ENCODE measurements around the gene SDK1.

SDK1 gene

GRCh38 chr7:3968234-3968633 is 667.2 kb downstream of the SDK1 start:
- Histone ChIP-seq H3K23ac (ENCODE audit: low read depth, low read length, poor library complexity) (no peak overlapping the region), H3K14ac (ENCODE audit: low read length) (no peak overlapping the region), H2AFZ (ENCODE audit: low read length) (no peak overlapping the region), H3K18ac (ENCODE audit: low read length) (no peak overlapping the region), H4K91ac (ENCODE audit: low read depth, low read length, poor library complexity) (no peak overlapping the region), H3K4me2 (ENCODE audit: insufficient read depth, low read length, poor library complexity, severe bottlenecking) (no peak overlapping the region), H3K9me3 (replicated peaks in 1 of 2; ENCODE audit: control insufficient read depth in 2 of 2, insufficient read depth in 1 of 2, low read depth in 1 of 2, low read length in 2 of 2) (no peaks in the 10 kb centered on the region), H3K9ac (ENCODE audit: low read depth, low read length, poor library complexity) (no peak overlapping the region), H3K27ac (replicated peaks; ENCODE audit: low read length) (no peak overlapping the region), H4K8ac (ENCODE audit: low read depth, low read length) (no peak overlapping the region), H2BK5ac (ENCODE audit: low read length) (no peak overlapping the region), H3K27me3 (ENCODE audit: control insufficient read depth in 3 of 3, insufficient read depth in 3 of 3, low read depth in 1 of 3, low read length in 3 of 3) (no peaks in the 10 kb centered on the region), H2AK5ac (ENCODE audit: low read depth, low read length) (no peak overlapping the region), H2BK15ac (ENCODE audit: low read length) (no peak overlapping the region), H3K36me3 (replicated peaks in 1 of 2; ENCODE audit: control insufficient read depth in 2 of 2, insufficient read depth in 2 of 2, low read length in 2 of 2) (peaks cover 0 to 25% of the 10 kb centered on the region in 2 donors), H3K4me3 (ENCODE audit: low read length in 2 of 2) (no peak overlapping the region), H2BK12ac (ENCODE audit: low read length) (no peak overlapping the region), H2BK120ac (ENCODE audit: low read depth, low read length) (no peak overlapping the region), H3K79me1 (ENCODE audit: low read depth, low read length) (no peaks in the 10 kb centered on the region), H3K4me1 (ENCODE audit: control insufficient read depth in 2 of 2, insufficient read depth in 1 of 2, low read depth in 1 of 2, low read length in 2 of 2) (no peaks in the 10 kb centered on the region), H3K4ac (ENCODE audit: low read length) (no peak overlapping the region)
- DNase-seq (ENCODE audit: low spot score), result no peak
- WGBS, 2 donors (ENCODE audit: extremely low coverage in 2 of 2, insufficient read length in 2 of 2, insufficient replicate concordance in 1 of 2), result no CpG with 5 or more reads among the region's 4 CpGs

DNA sequence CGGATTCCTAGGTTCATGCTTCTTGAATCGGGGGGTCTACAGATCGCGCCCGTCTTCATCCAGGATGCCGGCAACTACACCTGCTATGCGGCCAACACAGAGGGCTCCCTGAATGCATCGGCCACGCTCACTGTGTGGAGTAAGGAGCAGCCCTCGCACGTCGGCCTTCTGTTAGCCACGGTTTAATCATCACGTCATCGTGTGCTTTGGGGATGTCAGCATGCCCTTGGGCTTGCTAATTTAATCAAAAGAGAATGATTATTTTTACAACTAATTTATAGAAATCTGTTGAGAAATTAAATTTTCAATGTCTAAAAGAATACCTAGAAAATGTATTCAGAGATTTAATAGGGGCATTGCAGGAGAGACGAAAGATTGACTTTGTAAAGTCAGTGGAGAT is 668.2 kb downstream of the SDK1 start:
- H3K9ac ChIP-seq (ENCODE audit: low read depth, low read length, poor library complexity), result no peak overlapping the region
- H3K36me3 ChIP-seq (replicated peaks in 1 of 2; ENCODE audit: control insufficient read depth in 2 of 2, insufficient read depth in 2 of 2, low read length in 2 of 2), result peaks cover 0 to 23% of the 10 kb centered on the region in 2 donors
- no peaks in the 10 kb centered on the region for H3K9me3 ChIP-seq (replicated peaks in 1 of 2; ENCODE audit: control insufficient read depth in 2 of 2, insufficient read depth in 1 of 2, low read depth in 1 of 2, low read length in 2 of 2)
- no peak overlapping the region for H3K4me2 ChIP-seq (ENCODE audit: insufficient read depth, low read length, poor library complexity, severe bottlenecking)
- H3K79me1 ChIP-seq (ENCODE audit: low read depth, low read length), result no peaks in the 10 kb centered on the region
- H2BK12ac ChIP-seq (ENCODE audit: low read length), result no peak overlapping the region
- H3K4me3 ChIP-seq (ENCODE audit: low read length in 2 of 2), result no peak overlapping the region
- peak overlapping the region; percentile 75 for H3K23ac ChIP-seq (ENCODE audit: low read depth, low read length, poor library complexity)
- no peak overlapping the region for H3K4ac ChIP-seq (ENCODE audit: low read length)
- no peak overlapping the region for H3K27ac ChIP-seq (replicated peaks; ENCODE audit: low read length)
- H3K4me1 ChIP-seq (ENCODE audit: control insufficient read depth in 2 of 2, insufficient read depth in 1 of 2, low read depth in 1 of 2, low read length in 2 of 2), result no peaks in the 10 kb centered on the region
- no peak overlapping the region for H2BK5ac ChIP-seq (ENCODE audit: low read length)
- no peak overlapping the region for H2AK5ac ChIP-seq (ENCODE audit: low read depth, low read length)
- H2BK120ac ChIP-seq (ENCODE audit: low read depth, low read length), result no peak overlapping the region
- no CpG with 5 or more reads among the region's 16 CpGs for whole genome bisulfite sequencing, 2 donors (ENCODE audit: extremely low coverage in 2 of 2, insufficient read length in 2 of 2, insufficient replicate concordance in 1 of 2)
- no peak overlapping the region for H3K14ac ChIP-seq (ENCODE audit: low read length)
- no peak overlapping the region for H2AFZ ChIP-seq (ENCODE audit: low read length)
- no peak overlapping the region for H4K91ac ChIP-seq (ENCODE audit: low read depth, low read length, poor library complexity)
- no peaks in the 10 kb centered on the region for H3K27me3 ChIP-seq (ENCODE audit: control insufficient read depth in 3 of 3, insufficient read depth in 3 of 3, low read depth in 1 of 3, low read length in 3 of 3)
- no peak overlapping the region for H3K18ac ChIP-seq (ENCODE audit: low read length)
- DNase-seq (ENCODE audit: low spot score), result no peak
- no peak overlapping the region for H4K8ac ChIP-seq (ENCODE audit: low read depth, low read length)
- H2BK15ac ChIP-seq (ENCODE audit: low read length), result no peak overlapping the region

- Histone ChIP-seq H2AFZ (ENCODE audit: low read length) (no peak overlapping the region), H2BK15ac (ENCODE audit: low read length) (no peak overlapping the region), H3K4me1 (ENCODE audit: control insufficient read depth in 2 of 2, insufficient read depth in 1 of 2, low read depth in 1 of 2, low read length in 2 of 2) (no peaks in the 10 kb centered on the region), H3K4me3 (ENCODE audit: low read length in 2 of 2) (no peak overlapping the region), H2BK5ac (ENCODE audit: low read length) (no peak overlapping the region), H2BK120ac (ENCODE audit: low read depth, low read length) (no peak overlapping the region), H2BK12ac (ENCODE audit: low read length) (no peak overlapping the region), H4K8ac (ENCODE audit: low read depth, low read length) (no peak overlapping the region), H3K14ac (ENCODE audit: low read length) (no peak overlapping the region), H3K4me2 (ENCODE audit: insufficient read depth, low read length, poor library complexity, severe bottlenecking) (no peak overlapping the region), H2AK5ac (ENCODE audit: low read depth, low read length) (no peak overlapping the region), H3K9ac (ENCODE audit: low read depth, low read length, poor library complexity) (no peak overlapping the region), H3K18ac (ENCODE audit: low read length) (no peak overlapping the region), H4K91ac (ENCODE audit: low read depth, low read length, poor library complexity) (no peak overlapping the region), H3K23ac (ENCODE audit: low read depth, low read length, poor library complexity) (no peak overlapping the region), H3K27ac (replicated peaks; ENCODE audit: low read length) (no peak overlapping the region), H3K27me3 (ENCODE audit: control insufficient read depth in 3 of 3, insufficient read depth in 3 of 3, low read depth in 1 of 3, low read length in 3 of 3) (no peaks in the 10 kb centered on the region), H3K79me1 (ENCODE audit: low read depth, low read length) (no peaks in the 10 kb centered on the region), H3K36me3 (replicated peaks in 1 of 2; ENCODE audit: control insufficient read depth in 2 of 2, insufficient read depth in 2 of 2, low read length in 2 of 2) (peaks cover 0 to 31% of the 10 kb centered on the region in 2 donors), H3K4ac (ENCODE audit: low read length) (no peak overlapping the region), H3K9me3 (replicated peaks in 1 of 2; ENCODE audit: control insufficient read depth in 2 of 2, insufficient read depth in 1 of 2, low read depth in 1 of 2, low read length in 2 of 2) (peaks cover 4 to 6% of the 10 kb centered on the region in 2 donors)
- no peak for DNase-seq (ENCODE audit: low spot score)
- no CpG with 5 or more reads among the region's 13 CpGs for WGBS, 2 donors (ENCODE audit: extremely low coverage in 2 of 2, insufficient read length in 2 of 2, insufficient replicate concordance in 1 of 2)
Measured at GRCh38 chr7:3971323-3971722, 670.3 kb downstream of the SDK1 start.

GRCh38 chr7:3973264-3973663 is 672.2 kb downstream of the SDK1 start:
- Histone ChIP-seq H2BK12ac (ENCODE audit: low read length) (no peak overlapping the region), H3K9ac (ENCODE audit: low read depth, low read length, poor library complexity) (no peak overlapping the region), H3K79me1 (ENCODE audit: low read depth, low read length) (no peaks in the 10 kb centered on the region), H4K8ac (ENCODE audit: low read depth, low read length) (no peak overlapping the region), H3K4me1 (ENCODE audit: control insufficient read depth in 2 of 2, insufficient read depth in 1 of 2, low read depth in 1 of 2, low read length in 2 of 2) (no peaks in the 10 kb centered on the region), H3K23ac (ENCODE audit: low read depth, low read length, poor library complexity) (no peak overlapping the region), H3K14ac (ENCODE audit: low read length) (no peak overlapping the region), H2BK120ac (ENCODE audit: low read depth, low read length) (no peak overlapping the region), H2AK5ac (ENCODE audit: low read depth, low read length) (no peak overlapping the region), H3K36me3 (replicated peaks in 1 of 2; ENCODE audit: control insufficient read depth in 2 of 2, insufficient read depth in 2 of 2, low read length in 2 of 2) (peaks cover 0 to 20% of the 10 kb centered on the region in 2 donors), H3K18ac (ENCODE audit: low read length) (no peak overlapping the region), H3K4me3 (ENCODE audit: low read length in 2 of 2) (no peak overlapping the region), H2BK5ac (ENCODE audit: low read length) (no peak overlapping the region), H3K4ac (ENCODE audit: low read length) (no peak overlapping the region), H3K4me2 (ENCODE audit: insufficient read depth, low read length, poor library complexity, severe bottlenecking) (no peak overlapping the region), H4K91ac (ENCODE audit: low read depth, low read length, poor library complexity) (no peak overlapping the region), H2AFZ (ENCODE audit: low read length) (no peak overlapping the region), H3K9me3 (replicated peaks in 1 of 2; ENCODE audit: control insufficient read depth in 2 of 2, insufficient read depth in 1 of 2, low read depth in 1 of 2, low read length in 2 of 2) (peaks cover 4 to 6% of the 10 kb centered on the region in 2 donors), H3K27ac (replicated peaks; ENCODE audit: low read length) (no peak overlapping the region), H3K27me3 (ENCODE audit: control insufficient read depth in 3 of 3, insufficient read depth in 3 of 3, low read depth in 1 of 3, low read length in 3 of 3) (no peaks in the 10 kb centered on the region), H2BK15ac (ENCODE audit: low read length) (no peak overlapping the region)
- no peak for DNase-seq (ENCODE audit: low spot score)
- no CpG with 5 or more reads among the region's 3 CpGs for WGBS, 2 donors (ENCODE audit: extremely low coverage in 2 of 2, insufficient read length in 2 of 2, insufficient replicate concordance in 1 of 2)
